ENCODE data around the gene EID2B. TPM values are rescaled to one million over a fixed set of nuclear protein-coding genes. Genes with fewer than 3 reads are reported as not detected.

The EID2B gene
- total and polyA plus RNA-seq, 2 of the 13 experiments (the other 11 are each of a cell fraction or from before 2014, with no cell fraction given), result 2.5 to 3.7 TPM

DNA sequence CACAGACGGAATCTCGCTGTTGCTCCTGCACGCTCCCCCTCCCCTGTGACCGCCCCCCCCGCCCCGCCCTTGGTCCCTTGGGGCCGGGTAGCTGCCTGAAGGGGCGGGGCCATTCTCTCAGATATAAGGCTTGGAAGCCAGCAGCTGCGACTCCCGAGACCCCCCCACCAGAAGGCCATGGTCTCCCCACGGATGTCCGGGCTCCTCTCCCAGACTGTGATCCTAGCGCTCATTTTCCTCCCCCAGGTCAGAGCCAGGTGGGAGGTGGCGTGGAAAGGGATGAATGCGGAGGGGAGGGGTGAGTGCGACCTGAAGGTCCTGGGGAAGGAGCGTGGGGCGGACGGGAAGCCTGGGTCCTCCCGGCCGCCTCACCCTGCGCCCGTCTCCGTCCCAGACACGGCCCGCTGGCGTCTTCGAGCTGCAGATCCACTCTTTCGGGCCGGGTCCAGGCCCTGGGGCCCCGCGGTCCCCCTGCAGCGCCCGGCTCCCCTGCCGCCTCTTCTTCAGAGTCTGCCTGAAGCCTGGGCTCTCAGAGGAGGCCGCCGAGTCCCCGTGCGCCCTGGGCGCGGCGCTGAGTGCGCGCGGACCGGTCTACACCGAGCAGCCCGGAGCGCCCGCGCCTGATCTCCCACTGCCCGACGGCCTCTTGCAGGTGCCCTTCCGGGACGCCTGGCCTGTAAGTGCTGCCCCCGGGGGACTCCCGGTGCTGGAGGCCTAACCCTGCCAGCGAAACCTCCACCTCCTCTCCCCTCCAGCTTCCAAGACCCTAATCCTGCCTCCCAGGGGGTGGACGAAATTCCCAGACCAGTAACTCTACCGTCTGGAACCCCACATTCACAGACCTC, 33.6 kb downstream of the EID2B start, which contains the start of gene DLL3 (continued):
- peak; percentile 20; the same call in 1 of the 2 replicates for TF ChIP-seq GABPB1 (CRISPR knock-in tag; IDR thresholded peaks at IDR 0.05)
- no peak for TF ChIP-seq ZNF672 (CRISPR knock-in tag; IDR thresholded peaks at IDR 0.05)
- peak; percentile 74; the same call in 1 of the 2 replicates for TF ChIP-seq MTA1 (CRISPR knock-in tag; IDR thresholded peaks at IDR 0.05; ENCODE audit: borderline replicate concordance)
- TF ChIP-seq, protein P1, sequence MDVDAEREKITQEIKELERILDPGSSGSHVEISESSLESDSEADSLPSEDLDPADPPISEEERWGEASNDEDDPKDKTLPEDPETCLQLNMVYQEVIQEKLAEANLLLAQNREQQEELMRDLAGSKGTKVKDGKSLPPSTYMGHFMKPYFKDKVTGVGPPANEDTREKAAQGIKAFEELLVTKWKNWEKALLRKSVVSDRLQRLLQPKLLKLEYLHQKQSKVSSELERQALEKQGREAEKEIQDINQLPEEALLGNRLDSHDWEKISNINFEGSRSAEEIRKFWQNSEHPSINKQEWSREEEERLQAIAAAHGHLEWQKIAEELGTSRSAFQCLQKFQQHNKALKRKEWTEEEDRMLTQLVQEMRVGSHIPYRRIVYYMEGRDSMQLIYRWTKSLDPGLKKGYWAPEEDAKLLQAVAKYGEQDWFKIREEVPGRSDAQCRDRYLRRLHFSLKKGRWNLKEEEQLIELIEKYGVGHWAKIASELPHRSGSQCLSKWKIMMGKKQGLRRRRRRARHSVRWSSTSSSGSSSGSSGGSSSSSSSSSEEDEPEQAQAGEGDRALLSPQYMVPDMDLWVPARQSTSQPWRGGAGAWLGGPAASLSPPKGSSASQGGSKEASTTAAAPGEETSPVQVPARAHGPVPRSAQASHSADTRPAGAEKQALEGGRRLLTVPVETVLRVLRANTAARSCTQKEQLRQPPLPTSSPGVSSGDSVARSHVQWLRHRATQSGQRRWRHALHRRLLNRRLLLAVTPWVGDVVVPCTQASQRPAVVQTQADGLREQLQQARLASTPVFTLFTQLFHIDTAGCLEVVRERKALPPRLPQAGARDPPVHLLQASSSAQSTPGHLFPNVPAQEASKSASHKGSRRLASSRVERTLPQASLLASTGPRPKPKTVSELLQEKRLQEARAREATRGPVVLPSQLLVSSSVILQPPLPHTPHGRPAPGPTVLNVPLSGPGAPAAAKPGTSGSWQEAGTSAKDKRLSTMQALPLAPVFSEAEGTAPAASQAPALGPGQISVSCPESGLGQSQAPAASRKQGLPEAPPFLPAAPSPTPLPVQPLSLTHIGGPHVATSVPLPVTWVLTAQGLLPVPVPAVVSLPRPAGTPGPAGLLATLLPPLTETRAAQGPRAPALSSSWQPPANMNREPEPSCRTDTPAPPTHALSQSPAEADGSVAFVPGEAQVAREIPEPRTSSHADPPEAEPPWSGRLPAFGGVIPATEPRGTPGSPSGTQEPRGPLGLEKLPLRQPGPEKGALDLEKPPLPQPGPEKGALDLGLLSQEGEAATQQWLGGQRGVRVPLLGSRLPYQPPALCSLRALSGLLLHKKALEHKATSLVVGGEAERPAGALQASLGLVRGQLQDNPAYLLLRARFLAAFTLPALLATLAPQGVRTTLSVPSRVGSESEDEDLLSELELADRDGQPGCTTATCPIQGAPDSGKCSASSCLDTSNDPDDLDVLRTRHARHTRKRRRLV (CRISPR knock-in tag; IDR thresholded peaks at IDR 0.05), result no peak
- TF ChIP-seq SIN3A (IDR thresholded peaks at IDR 0.05; ENCODE audit: borderline replicate concordance, low read depth, low read length), result 0 out of 2 replicates have a peak, but pooled peaks have one; percentile 4
- TF ChIP-seq RFX3 (CRISPR knock-in tag; IDR thresholded peaks at IDR 0.05), result no peak
- no peak for TF ChIP-seq ATAD3A (CRISPR knock-in tag; IDR thresholded peaks at IDR 0.05)
- TF ChIP-seq NCOA1 (CRISPR knock-in tag; IDR thresholded peaks at IDR 0.05), result no peak
- no peak for TF ChIP-seq SCMH1 (CRISPR knock-in tag; IDR thresholded peaks at IDR 0.05; ENCODE audit: borderline replicate concordance)
- no peak for TF ChIP-seq HNRNPL (IDR thresholded peaks at IDR 0.05; ENCODE audit: low read depth, low read length)
- no peak for TF ChIP-seq ZFY (CRISPR knock-in tag; IDR thresholded peaks at IDR 0.05)
- no peak for TF ChIP-seq NFKBIZ (CRISPR knock-in tag; IDR thresholded peaks at IDR 0.05)
- TF ChIP-seq ZNF777 (CRISPR knock-in tag; IDR thresholded peaks at IDR 0.05), result peak; percentile 77
- TF ChIP-seq NAIF1 (CRISPR knock-in tag; IDR thresholded peaks at IDR 0.05; ENCODE audit: borderline replicate concordance), result no peak
- no peak for TF ChIP-seq KDM5A (IDR thresholded peaks at IDR 0.05; ENCODE audit: borderline replicate concordance, low read length)
- no peak for TF ChIP-seq CCDC6 (CRISPR knock-in tag; IDR thresholded peaks at IDR 0.05)
- TF ChIP-seq ZBTB7A (CRISPR knock-in tag; IDR thresholded peaks at IDR 0.05), result no peak
- TF ChIP-seq ISX (CRISPR knock-in tag; conservative IDR thresholded peaks at IDR 0.05), result no peak
- no peak for TF ChIP-seq E2F1 (CRISPR knock-in tag; IDR thresholded peaks at IDR 0.05)
- TF ChIP-seq HCFC1 (IDR thresholded peaks at IDR 0.05; ENCODE audit: low read depth, low read length), result no peak
- peak; percentile 64; the same call in 1 of the 2 replicates for TF ChIP-seq HDAC6 (IDR thresholded peaks at IDR 0.05; ENCODE audit: low read depth, low read length)
- TF ChIP-seq, protein P2, sequence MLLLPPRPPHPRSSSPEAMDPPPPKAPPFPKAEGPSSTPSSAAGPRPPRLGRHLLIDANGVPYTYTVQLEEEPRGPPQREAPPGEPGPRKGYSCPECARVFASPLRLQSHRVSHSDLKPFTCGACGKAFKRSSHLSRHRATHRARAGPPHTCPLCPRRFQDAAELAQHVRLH (CRISPR knock-in tag; IDR thresholded peaks at IDR 0.05; ENCODE audit: borderline replicate concordance, low read depth), result no peak

All from HepG2 (cell line).